Stimulated activated CD8-positive, alpha-beta memory T cell treated with anti-CD3 and anti-CD28 coated beads, Interleukin-7, amount 100 ng/mL, for 1 hour (primary cell): ENCODE results near the gene ADGRG7.

Experiments used
- DNase-seq, 2 donors: peaks; one replicate each; pipeline ENCODE4 v3.0.0-alpha.2; 2020; ENCODE audit warnings: low read depth in 2 of 2

ADGRG7 gene

DNA sequence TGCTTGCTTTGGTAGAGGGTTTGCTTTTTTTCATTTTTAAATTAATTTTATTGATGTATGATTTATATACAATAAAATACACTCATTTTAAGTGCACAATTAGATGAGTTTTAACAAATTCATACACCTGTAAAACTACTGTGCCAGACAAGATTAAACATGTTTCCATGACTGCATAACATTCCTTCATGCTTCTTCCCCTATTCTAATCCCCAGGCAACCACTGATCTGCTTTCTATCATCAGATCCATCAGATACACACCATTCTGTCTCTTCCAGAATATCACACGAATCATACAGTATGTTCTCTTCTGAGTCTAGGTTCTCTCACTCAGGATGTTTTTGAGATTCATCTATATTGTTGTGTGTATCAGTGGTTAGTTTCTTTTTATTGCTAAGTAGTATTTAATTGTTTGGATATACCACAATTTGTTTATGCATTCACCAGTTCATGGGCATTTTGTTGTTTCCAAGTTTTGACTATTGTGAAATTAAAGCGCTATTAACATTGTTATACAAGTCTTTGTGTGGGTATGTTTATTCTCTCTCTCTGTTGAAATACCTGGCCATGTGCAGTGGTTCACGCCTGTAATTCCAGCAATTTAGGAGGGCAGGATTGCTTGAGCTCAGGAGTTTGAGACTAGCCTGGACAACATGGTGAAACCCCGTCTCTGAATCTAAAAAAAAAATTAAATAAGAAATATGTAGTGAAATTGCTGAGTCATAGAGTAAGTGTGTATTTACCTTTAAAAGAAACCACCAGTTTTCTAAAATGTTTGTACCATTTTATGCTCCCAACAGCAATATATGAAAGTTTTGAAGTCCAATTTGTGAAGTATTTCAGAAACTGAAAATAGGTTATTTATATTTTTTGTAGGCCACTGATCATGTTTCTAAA, 92.9 kb downstream of the ADGRG7 start:
- DNase-seq, result no peak

DNA sequence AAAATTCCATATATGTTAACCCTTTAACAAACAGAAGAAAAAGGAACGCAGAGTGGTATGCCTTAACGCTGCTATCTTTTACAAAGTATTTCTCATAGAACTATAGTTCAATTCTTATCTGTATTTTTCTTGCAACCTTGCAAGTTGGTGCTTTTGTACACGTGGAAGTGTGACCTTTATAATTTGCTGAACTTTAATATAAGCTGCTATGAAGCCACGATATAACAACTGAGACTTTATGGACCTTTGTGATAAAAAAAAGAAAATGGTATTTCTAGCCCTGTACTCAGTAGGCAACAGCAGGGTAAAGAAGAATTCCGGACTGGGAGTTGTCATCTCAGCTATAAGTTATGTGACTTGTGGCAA, 93.6 kb downstream of the ADGRG7 start:
- DNase-seq, result no peak

DNA sequence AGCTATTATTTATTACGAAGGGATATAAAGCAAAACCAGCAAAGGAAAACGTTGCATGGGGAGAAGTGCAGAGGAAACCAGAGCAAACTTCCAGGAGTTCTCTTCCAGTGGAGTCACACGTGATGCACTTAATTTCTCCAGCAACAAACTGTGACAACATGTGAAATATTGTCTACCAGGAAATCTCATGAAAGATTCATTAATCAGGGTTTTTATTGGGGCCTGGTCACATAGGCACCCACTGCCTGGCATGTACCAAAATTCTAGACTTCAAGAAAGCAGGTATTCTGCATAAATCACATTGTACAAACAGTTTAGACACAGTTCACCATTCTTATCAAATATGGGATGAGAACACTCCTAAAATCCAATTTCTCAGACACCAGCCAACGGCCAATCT, 94.5 kb downstream of the ADGRG7 start:
- DNase-seq, result no peak

- DNase-seq, result no peak
Observed at GRCh38 chr3:100706365-100706764, 97.0 kb downstream of the ADGRG7 start.

- no peak for DNase-seq
Observed at GRCh38 chr3:100708644-100708988, 99.2 kb downstream of the ADGRG7 start.

DNA sequence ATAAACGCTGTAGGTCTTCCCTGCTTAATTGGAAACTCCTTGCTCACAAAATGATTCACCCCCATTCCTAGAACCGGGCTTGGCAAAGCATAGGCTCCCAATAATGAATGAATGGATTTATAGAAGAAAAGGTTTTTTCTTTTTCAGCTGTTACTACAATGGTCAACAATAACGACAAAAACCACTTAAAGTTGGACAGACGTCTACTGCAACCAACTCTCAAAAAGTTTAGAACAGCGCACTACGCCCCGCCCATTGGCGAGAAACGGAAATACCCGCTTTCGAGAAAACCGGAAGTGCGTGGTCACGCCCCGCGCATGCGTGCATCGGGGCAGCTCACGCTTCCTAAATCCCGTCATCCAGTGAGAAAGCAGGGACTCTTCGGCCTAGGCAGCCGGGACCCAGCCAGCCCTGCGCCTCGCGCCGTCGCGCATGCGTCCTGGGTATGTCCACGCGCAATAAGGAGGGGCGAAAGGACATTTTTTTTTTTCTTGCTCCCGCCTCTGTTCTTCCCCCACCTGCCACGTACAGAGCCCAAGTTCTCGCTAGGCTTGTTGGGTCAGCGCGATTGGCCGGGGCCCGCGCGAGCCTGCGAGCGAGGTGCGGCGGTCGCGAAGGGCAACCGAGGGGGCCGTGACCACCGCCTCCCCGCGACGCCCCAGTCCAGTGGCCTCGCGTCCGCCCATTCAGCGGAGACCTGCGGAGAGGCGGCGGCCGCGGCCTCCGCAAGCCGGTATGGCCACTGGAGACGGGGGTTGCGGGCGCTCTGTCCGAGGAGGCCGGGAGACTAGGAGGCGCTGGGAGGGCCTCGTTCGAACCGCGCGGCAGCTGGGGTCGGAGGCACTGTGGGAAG, 99.8 kb downstream of the ADGRG7 start, which contains the start of gene TFG:
Gene TFG (plus strand): TSS at position 506 of the 853 bp plus-strand sequence. CDS start 4,192 bp downstream, outside the sequence.
- DNase-seq, result peak; percentile 94

DNA sequence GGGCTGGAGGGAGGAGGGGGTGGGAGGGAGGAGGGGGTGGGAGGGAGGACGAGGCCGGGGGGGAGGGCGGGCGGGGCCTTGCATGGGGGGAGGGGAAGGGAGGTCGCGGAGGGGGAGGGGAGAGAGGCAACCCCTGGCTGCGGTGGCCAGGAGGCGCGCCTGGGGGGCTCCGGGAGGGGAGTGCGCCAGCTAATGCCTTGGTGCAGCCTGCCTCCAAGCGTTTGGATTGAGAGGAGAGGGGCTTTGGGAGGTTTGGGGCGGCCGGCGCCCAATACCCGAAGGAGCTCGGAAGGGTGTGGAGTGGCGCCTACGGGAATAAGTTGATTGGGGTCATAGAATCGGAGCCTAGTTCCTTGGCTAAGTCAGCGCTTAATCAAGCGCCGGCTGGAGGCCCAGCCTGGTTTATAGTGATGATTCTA, 100.5 kb downstream of the ADGRG7 start:
- DNase-seq, result peak in 1 of 2 donors; percentile 17

DNA sequence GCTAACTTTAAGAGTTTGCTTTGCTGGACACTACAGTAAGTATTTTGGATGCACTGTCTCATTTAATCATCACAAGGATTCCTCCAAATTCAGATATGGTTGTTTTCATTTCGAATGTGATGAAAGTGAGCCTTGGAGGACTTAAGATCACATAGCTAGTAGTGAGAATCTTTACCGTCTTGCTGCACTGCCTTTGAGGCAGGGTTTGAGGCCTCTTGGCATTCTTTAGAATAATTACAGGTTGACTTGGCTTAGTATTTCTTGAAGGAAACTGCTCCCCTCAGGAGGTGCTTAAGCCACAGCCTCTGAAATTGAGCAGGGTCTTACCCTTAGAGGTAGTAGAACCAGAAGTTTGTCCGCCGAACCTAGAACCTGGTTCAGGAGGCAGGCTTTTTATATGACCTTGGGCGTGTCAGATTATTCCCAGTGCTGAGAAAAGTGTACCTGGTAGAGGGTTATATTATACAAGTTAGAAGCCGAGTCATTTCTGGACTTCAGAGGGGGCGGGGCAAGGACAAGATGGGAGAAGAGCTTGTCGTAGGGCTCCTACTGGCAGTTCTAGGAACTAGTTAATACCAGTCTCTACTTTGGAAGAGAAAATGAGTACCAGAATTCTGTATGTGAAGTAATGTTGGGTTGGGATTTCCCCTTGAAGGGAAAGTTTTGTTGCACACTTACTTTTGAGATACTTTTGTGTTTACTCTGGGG, 101.0 kb downstream of the ADGRG7 start:
- DNase-seq, result no peak

DNA sequence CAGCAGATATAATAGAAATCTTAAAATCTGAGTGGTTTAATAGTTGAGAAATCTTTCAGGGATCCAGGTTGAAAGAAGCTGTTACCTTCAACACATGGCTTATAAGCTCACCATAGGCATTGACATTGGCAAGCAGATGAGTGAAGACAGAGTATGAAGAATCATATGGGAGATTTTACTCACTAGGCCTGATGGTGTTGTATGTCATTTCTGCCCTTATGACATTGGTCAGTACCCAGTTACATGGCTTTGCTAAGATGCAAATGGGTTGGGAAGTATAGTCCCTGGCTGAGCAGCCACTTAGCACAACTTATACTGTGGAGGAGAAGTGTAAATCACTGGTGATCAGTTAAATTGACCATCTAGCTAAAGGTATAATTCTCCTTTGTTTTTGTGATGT, 105.8 kb downstream of the ADGRG7 start:
- DNase-seq, result no peak

- DNase-seq, result no peak
Observed at GRCh38 chr3:100717063-100717462, 107.7 kb downstream of the ADGRG7 start.

- no peak for DNase-seq
Observed at GRCh38 chr3:100717637-100718487, 108.5 kb downstream of the ADGRG7 start.

DNA sequence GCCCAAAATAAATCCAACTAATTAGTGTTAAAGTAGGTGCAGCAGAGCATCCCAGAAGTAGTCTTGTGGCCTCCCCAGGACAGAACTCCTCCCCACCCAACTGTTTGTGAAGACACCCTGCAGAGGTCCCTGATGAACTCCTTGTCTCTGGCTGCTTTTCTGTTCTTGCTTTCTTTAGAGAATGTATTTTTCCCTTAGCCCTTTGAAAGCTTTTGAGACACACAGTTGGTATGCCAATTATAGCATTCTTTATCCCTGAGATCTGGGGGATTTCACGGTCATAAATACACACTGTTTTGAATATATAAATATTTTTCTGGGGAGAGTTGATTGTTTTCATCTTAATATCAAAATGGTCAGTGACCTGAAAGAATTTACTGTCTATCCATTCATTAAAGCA, 109.7 kb downstream of the ADGRG7 start:
- DNase-seq, result no peak

- DNase-seq, result no peak
Observed at GRCh38 chr3:100720426-100720825, 111.0 kb downstream of the ADGRG7 start.

DNA sequence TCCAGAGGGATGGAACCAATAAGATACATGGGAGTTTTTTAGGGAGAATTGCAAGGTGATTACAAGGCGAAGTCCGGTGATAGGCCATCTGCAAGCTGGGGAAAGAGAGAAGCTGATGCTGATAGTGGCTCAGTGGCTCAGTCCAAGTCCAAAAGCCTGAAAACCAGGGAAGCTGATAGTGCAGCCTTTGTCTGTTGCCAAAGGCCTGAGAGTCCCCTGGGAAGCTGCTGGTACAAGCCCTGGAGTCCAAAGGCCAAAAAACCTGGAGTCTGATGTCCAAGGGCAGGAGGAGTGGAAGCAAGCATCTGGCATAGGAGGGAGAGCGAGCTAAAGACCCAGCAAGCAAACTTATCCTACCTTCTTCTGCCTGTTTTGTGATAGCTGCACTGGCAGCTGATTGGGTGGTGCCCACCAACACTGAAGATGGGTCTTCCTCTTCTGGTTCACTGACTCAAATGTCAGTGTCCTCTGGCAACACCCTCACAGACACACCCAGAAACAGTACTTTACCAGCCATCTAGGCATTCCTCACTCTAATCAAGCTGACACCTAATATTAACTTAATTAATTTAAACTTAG, 116.6 kb downstream of the ADGRG7 start:
- no peak for DNase-seq

DNA sequence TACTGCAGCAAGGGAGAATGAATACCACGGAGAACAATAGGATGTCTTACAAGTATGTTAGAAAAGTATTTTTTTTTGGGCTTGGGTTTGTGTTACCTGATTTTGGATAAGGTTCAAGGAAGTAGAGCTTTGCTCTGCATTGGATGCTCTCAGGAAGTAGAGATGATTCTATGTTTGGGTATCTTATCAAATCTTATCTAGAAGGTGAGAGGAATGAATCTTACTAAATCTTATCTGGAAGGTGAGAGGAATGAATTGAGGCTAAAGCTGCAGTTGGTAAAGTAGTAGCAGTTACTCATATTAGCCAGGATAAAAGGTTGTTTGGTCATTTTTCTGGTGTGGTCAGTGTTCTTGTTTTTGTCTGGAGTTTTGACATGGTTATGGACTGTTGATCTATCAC, 117.3 kb downstream of the ADGRG7 start:
- no peak for DNase-seq

GRCh38 chr3:100730524-100730923, 121.1 kb downstream of the ADGRG7 start:
- DNase-seq, result no peak

DNA sequence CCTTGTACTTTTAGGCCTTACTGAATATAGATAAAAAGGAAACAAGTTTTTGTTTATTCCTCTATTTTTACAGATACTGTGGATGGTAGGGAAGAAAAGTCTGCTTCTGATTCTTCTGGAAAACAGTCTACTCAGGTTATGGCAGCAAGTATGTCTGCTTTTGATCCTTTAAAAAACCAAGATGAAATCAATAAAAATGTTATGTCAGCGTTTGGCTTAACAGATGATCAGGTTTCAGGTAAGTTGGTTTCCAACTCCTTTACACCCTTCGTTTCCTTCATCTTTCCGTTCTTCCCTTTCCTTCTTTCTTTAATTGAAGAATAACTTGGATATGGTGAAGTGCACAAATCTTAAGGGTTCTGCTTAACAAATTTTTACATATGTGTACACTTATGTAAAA, 123.0 kb downstream of the ADGRG7 start:
- DNase-seq, result no peak

DNA sequence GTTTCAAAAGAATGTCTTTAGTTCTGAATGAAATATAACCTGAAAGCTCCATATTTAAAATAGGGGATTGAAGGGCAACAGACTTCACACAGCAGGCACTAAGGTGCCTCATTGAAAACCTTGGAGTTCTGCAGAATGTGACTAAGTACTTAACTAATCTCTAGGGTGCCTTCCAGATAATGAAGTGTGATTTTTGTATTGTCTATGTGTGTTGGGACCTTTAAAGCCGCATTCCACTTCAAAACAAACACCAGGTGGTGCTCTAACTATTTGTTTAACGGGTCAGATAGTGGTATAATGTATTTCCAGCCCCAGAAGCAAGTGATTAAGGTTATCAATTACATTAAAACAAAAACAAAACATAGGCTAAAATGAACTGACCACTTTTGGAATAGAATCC, 127.9 kb downstream of the ADGRG7 start:
- no peak for DNase-seq

DNA sequence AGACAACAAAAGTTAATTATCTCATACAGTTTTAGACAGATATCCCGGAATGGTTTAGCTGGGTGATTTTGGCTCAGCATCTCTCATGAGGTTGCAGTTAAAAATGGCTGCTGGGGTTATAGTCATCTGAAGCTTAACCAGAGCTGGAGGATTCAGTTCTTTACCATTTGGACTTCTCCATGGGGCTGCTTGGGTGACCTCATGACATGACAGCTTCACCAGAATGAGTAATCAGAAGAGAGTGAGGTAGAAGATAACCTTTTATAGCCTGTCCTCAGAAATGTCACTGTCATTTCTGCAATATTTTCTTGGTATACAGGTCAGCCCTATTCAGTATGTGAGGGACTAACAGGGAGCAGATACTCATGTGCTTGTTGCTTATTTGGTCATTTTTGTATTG, 130.8 kb downstream of the ADGRG7 start:
- no peak for DNase-seq

DNA sequence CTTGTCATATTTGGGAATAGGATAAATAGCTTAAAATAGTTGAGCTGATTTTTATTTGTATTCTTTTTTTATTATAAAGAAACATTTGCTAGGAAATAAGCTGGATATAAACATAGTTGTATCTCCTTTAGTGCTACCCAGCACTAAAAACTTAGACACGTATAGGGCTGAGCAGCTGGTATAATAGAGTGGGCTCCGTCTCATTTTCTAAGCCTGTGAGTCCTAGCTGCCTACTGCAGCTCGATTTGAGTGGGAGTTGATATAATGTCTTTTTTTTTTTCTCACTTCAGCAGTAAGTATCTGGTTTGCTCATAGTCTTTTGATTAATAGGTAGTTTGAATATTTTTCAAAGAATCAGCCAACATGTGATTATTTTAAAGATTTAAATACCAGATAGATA, 134.1 kb downstream of the ADGRG7 start:
- no peak for DNase-seq

GRCh38 chr3:100744671-100745070, 135.3 kb downstream of the ADGRG7 start:
- DNase-seq, result no peak
